HG02763 (cell line): Measurements from ENCODE around the gene ZBTB7C.

Experiments
- ATAC-seq: cut with Tn5 transposase; IDR thresholded peaks from one replicate; pipeline ENCODE4 v1.9.1; 2021; ENCODE audit warnings: mild to moderate bottlenecking, moderate library complexity; ENCODE audit not compliant: unreplicated experiment

Gene ZBTB7C

DNA sequence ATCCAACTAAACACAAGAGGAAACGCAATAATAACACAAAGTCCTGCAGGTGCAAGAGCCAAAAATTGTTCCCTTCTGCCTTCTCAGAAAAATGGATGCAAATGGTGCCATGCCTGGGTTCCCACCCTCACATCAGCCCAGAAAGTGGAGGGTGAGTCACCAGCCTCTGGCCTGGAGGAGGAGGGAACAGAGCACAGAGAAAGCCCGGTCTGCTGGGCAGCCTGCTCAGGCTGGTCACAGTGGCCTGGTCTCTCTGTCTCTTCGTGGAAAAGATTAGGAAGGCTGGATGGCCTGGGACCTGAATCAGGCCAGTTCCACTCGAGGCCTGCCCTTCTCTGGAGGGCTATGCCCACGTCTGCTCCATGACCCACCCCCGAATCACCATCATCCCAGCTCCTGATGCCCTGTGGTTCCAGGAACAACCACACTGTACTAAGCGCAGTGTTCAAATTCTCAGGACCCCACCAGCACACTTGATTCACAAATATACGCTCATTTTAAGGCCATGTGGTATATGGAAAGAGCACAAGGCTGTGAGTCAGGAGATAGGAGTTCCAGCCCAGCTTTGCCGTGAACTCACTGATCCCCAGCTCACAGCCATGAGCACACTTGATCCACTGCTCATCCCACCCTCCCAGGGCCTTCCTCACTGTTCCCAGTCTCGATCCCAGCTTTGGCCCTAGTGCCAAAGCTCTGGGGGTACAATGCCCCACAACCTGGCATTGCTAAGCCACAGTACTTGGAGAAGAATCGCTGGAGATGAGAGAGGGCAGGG, 82.1 kb downstream of the ZBTB7C start:
- ATAC-seq = no peak

DNA sequence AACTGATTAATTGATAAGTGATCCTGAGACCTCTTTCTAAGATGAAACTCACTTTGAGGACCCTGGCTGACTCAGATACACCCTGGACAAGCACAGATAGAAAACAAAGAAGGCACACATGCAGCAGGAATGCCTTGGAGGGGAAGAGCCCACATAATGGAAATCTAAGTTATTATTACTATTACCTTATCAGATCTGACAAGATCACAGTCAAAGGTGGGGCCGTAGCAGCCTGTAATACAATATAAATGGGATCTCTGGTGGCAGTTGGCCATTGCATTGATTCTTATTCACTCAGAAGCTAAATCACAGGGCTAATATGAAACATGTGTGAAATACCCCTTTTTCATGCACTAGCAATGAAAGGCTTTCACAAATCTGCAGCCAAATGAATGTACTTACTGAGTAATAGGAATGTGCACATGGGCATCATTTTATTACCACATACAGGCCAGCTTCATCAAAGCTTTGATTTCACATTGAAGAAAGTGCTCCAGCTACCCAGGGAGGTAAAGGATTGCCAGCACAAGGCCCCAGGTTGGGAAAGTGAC, 84.0 kb downstream of the ZBTB7C start:
- no peak for ATAC-seq

DNA sequence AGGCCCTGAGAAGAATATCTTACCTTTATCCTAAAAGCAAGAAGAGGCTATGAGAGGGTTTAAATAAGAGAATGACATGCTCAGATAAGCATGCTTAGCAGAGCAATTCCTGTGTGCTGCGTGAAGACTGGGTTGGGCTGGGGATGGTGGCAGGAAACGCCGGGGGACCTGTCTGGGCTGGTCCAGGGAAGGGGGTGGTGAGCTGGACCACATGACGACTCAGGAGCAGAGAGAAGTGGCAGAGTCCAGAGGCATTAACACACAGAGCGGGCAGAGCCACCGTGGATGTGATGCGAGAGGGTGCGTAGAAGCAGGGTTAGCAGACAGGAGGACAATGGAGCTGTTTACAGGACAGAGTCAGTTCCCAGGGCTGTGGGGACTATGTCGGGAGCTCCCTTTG, 84.5 kb downstream of the ZBTB7C start:
- ATAC-seq = no peak

DNA sequence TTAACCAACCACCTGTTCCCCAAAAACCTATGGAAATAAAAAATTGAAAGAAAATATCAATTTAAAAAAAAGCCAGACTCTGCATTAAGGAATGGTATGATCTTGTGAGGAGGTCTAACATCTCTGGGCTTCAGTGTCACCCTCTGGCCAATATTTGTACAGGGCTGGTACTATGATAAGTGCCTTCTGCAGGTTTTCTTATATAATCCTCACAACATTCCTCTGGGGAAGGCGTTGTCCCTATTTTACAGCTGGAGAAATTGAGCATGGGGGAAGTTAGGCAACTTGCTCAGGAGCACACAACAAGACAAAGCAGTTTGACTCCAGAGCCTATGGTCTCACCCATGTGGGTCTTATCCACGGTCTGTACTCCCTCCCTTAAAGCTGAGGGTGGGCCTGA, 86.0 kb downstream of the ZBTB7C start:
- ATAC-seq = no peak

DNA sequence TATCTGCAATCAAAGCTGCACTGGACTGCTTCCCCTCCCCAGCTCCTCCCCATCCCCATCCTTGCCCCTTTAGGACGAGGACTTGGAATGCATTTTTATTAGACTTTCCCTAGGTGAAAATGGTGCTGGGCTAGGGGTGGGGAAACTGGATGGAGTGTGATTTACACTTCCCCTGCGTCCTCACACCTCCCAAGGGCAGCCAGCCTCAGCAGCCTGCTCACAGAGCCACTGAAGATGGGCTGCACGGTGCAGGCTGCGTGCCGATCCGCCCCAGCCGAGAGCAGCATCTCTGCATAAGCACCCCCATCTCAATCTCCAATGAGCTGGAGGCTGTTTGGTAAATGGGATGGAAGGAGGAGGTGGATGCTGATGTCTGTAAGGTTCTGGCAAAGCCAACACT, 87.6 kb downstream of the ZBTB7C start:
- ATAC-seq = no peak

DNA sequence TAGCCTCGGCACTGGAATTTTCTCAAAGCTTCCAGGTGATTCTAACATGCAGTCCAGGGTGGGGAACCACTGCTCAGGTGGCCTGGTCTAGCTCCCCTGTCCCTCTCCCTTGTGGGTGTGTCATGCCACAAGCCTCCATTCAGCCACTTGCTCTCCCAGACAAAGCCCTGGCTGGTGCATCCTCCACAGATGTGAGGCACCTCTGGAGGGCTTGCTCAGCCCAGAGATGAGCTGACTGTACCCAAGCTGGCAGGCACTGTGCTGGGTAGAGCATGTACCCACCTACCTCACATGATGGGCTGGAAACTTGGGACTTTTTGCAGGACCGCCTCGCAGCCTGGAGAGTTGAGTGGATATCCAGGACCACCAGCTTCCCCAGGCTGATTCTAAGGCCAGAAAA, 88.1 kb downstream of the ZBTB7C start:
- ATAC-seq = no peak

DNA sequence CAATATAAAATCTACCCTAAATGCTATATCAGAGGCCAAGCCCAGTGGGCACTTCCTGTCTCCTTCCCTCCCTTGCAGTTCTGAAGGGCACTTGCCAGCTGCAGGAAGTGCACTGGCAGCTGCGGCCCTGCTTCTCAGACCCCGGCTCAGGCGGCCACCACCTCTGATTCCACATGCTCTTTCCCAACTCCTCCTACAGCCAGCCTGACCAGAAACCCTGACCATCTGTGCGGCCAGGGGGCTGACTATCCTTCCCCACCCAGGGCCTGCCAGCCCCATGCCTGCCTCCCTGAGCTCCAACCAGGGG, 88.6 kb downstream of the ZBTB7C start:
- ATAC-seq = no peak

DNA sequence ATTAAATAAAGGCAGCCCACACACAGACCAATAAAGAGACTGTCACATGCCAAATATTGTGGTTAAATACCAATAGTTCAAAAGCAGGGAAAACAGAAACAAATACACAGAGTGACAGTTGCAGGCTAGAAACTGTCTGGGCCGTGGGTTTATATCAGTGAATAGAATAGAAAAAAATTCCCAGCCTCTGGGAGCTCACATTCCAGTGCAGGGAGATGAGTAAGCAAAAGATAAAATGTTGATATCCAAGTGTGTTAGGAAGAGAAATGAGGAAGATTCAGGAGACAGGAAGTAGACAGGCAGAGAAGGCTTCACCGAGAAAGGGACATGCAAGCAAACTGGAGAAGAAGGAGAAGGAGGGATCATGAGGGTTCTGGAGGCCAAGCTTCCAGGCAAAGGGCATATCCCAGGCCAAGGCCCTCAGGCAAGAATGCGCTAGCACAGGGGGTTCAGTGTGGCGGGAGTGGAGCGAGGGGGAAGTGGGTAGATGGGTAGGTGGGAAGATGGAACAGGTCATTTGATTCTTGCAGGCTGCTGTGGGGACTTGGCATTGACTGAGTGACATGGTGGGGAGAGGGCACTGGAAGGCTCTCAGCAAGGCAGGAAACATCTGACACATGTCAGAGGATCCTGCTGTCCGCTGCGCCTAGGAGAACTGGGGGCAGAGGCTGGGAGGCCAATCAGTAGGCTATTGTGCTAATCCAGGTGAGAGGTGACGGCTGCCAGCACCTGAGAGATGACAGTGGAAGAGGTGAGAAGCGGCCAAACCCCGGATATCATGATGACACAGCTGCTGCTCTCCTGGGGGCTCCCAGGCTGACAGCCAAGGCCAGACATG, 89.2 kb downstream of the ZBTB7C start:
- ATAC-seq = no peak

DNA sequence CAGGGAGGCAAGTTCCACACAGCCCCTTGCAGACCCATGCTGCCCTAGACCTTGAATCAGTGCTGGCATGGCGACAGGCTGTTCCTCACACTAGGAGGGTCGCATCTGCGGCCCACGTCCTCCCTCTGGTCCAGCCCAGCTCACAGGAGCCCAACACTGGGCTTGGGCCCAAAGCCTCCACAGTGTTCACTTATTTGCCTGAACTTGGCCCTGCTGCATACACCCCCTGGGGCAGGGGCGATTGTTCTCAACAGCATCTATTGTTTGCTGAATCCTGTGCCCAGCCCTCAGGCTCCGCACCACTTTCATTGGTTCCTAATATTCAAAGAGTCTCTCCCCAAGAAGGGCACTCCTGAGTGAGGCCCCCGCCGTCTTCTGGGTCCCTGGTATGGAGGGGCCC, 90.7 kb downstream of the ZBTB7C start:
- ATAC-seq = no peak

DNA sequence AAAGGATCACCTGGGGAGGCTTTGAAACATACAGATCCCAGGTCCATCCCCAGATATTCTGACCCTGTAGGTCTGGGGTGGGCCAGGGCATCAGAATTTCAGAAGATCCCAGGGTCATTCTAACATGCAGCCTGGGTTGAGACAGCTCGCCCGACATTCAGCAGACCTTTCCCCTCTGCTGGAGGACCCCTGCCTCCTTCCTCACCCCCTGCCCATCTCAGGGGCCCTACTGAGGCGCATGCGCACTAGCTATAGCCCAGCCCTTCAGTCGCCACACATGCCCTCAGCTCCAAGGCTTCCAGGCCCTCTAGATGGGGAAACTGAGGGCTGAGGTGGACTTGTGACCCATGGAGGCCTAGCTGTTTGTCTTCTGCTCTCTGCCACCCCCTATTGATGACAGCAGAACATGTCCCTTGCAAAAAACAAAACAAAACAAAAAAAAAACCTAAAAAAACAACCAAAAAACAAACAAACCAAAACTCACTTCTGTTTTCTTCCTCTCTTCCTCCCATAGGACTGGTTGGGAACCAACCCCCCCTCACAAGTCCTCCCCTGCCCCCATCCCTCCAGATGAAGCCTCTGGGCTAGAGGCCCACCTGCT, 91.3 kb downstream of the ZBTB7C start:
- no peak for ATAC-seq

DNA sequence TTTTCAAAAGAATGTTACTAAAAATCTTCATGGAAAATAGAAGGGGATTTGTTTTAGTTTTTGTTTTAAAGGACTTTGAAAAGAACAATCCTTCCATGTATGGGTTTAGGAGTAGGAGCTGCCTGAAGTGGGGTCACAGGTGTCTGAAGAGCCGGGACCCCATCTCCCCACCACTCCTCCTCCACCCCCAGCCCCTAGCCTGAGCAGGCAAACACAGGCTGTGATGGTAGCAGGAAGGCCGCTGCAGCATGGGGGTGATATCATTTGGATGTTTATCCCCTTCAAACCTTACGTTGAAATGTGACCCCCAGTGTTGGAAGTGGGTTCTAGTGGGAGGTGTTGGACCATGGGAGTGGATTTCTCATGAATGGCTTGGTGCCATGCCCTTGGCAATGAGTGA, 93.0 kb downstream of the ZBTB7C start:
- no peak for ATAC-seq

DNA sequence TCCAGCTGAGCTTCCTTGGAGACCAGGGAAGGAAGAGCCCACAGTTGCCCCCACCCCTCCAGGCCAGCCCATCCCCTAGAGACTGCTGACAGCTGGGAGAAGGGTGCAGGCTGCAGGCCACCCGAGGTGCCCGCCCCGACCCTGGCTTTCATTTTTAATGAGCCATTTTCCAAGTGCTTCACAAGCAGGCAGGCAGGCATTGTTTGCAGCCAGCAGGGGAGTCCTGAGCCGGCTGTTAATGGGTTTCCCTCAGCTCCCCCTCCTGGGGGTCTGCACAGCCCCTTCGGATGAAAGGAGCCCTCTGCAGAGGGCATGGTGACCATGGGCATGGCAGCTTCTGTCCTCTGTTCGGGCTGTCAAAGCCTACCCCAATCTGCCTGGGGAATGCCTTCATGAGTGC, 94.5 kb downstream of the ZBTB7C start:
- no peak for ATAC-seq

DNA sequence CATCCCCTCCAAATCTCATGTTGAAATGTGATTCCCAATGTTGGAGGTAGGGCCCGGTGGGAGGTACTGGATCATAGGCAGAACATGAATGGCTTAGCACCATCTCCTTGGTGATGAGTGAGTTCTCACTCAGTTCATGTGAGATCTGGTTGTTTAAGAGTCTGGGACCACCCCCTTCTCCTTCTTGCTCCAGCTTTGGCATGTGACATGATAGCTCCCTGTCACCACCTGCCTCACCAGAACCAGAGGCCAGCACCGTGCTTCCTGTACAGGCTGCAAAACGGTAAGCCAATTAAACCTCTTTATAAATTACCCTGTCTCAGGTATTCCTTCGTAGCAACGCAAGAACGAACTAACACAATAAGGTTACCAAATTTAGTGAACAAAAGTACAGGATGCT, 95.4 kb downstream of the ZBTB7C start:
- no peak for ATAC-seq

DNA sequence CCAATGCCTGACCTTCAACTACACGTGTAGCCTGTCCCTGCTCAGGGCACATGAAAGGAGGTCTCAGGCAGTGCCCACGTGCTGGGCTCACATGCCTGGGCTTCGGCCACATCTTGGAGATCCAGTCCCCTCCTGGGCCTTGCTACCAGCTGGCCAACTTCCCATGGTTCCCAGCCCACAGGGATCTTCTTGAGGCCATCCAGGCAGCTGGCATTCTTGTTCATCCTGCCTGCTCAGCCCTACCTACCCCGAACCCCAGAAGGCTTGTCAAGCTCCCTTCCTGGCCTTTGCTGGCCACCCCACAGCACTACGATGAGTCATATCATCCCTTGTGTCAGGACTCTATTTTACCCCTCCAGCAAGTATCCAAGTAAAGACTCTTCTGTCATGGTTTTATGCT, 97.1 kb downstream of the ZBTB7C start:
- no peak for ATAC-seq

DNA sequence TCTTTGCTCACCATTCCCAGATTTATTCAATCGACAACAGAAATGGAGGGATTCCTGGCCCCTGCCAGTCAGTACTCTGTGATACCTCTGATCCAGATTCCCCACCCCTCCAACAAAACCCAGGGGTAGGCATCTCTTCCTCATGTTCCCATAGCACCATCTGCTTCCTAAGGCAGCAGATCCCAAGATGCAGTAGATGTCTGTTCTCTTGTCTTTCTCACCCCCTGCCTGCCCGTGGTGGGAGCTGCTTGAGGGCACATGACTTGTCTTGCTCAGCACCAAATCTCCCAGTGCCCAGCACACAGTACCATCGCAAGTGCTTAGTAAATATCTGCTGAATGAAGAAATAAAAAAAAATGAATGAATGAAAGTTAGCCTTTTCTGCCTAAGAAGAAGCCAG, 98.2 kb downstream of the ZBTB7C start:
- ATAC-seq = no peak

DNA sequence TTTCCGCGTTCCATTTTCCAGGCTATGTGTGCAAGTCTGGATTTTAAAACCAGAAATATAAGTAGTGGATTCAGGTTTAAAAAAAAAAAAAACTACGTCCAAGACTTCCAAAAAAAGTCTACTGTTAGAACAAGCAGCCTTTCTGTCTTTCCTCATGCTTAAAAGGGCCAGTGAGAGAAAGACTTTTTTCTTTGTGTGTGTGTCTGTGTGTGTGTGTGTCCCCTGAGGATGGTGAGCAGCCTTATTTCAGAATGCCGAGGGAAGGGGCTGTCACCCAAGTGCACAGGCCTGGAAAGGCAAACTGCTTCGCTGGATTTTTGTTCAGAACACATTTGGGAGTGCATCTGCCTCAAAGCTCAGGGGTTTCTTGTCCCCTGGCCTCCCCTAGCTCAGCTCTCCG, 98.8 kb downstream of the ZBTB7C start:
- no peak for ATAC-seq

DNA sequence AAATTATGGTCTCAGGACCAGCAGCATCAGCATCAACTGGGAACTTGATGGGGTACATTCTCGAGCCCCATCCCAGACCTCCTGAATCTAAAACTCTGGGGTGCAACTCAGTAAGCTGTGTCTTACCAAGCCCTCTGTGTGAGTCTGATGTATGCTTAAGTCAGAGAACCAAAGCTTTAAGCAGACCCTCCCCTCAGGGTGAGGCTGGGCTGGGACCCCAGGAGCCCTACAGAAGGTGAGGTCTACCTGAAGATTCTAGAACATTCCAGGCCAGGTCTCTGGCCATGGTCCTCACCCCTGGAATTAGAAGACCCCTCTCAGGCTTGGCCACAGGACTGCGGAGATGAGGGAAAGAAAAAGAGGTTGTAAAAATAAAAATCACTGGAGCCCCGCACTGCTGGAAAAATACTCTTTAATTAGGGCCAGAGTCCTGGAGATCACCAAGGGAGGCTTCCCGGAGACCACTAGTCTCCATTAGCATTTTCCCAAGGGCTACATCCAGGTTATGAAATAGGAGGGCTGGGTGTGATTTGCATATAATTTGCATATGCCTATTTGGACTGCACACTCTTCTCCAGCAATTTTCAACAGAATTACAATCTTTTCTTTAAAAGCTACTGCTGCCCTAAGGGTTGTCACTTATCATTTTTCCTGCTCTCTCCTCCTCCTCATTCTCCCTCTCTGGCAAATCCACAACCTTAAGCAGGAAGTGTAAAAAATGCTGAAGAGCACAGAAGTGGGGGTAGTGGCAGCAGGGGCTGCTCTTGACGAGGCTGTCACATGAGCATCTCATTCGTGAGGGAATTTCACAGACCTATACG, 100.2 kb downstream of the ZBTB7C start:
- ATAC-seq = no peak

DNA sequence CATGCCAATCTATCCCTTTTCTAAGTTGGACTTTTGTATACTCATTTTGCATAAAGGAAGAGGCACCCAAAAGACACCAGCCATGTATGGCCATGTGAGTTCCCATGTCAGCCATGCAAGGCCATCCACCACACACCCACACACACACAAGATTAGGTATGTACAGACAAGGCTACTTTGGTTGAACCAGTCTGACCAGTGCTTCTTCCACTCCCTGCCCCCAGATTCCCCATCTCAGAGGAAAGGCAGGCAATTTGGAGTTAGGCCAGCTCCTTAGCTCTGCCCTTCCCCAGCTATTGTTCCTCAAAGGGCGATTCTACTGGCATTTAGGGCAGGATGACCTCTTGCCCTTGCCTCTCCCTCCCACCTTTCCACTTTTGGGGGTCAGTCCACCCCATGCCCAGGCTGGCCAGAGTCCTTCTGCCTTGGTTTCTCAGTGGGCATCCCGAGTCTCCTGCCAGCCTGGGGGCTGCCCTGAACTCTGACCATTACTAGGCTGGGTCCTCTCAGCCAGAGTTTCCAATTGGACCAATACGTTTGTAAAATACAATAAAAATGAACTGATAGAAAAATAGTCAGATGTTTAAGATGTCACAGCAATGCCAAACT, 101.1 kb downstream of the ZBTB7C start:
- no peak for ATAC-seq

DNA sequence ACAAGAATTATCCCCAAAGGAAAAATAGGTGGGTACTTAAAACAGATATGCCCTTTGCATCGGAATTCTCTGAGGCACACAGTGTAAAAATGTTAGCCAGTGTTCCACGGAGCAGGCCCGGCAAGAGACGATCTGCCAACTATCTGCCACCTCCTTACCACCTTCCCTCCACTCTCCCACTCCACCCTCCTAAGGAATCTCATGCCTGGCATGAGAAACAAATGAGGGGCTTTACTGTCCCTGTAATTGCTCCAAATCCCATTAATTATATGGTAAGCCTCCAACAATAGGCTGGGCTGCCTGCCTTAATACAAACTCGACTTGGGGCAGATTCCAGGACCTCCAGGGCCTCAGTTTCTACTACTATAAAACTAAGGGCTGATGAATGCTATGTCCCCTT, 102.3 kb downstream of the ZBTB7C start:
- ATAC-seq = no peak

DNA sequence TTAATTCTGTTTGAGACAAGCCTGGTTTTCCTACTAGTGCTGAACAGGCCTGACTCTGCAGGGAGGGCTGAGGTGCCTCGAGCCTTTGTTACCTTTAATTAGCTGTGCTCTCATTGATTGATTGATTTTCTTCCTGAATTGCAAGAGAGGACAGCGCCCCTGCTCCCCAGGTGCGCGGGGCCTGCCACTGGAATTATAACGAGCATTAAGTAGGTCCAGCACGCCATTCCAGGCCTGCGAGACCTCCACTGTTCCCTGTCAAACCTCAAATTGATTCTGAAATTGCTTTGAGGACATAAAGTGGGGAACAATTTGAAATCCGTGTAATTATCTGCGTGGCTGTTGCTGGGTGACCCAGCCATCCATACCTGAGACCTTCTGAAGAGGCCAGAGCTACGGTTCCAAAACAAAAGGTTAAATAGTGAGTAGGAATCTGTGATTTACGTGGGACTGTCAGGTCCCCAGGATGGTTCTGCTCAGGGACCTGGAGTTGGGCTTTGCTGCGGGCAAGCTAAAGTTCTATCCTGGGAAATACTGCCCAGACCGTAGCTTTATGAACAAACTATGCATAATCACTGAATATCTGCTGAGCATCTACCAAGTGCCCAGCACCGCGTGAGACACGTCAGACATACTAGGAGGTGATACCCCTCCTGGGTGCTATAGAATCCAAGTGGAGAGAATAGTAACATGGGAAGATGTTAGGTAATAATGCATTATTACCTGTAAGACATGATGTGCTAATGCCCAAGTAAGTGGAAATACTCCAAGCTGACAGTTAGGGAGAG, 104.1 kb downstream of the ZBTB7C start:
- ATAC-seq = no peak
